Lower leg skin (tissue), 4 donors: ENCODE data around the gene AQP2. TPM values are rescaled to one million over a fixed set of nuclear protein-coding genes. Genes with fewer than 3 reads are reported as not detected.

Experiments
- DNase-seq, 2 donors: peaks; one replicate each; pipeline ENCODE4 v3.0.0-alpha.2; 2019; ENCODE audit warnings: low spot score in 2 of 2
- H3K4me3 ChIP-seq: fragments of 200-600 bp; sonication (generic); 2 replicates; pipeline ENCODE4 v1.5.1; 2017; ENCODE audit warnings: mild to moderate bottlenecking, low read depth; ENCODE audit not compliant: poor library complexity, severe bottlenecking
- POLR2A ChIP-seq, 2 donors: fragments of 450-650 bp; IDR thresholded peaks; one replicate each; pipeline ENCODE4 v1.6.1; 2016 to 2017; ENCODE audit warnings: antibody characterized with exemption in 2 of 2, mild to moderate bottlenecking in 1 of 2, moderate library complexity in 1 of 2
- WGBS, 2 donors: methylation state at CpG; one replicate each; pipeline ENCODE4 v1.1.5; 2018; 5-methylcytosine and 5-hydroxymethylcytosine counted together
- intact Hi-C: fragments of 100-400 bp; cut with DNase I; formaldehyde crosslinking; loops from one replicate; pipeline ENCODE4 v1.15.0; 2023; ENCODE audit warnings: low total_unique reads
- total RNA-seq, 4 donors: library from RNA; depleted of rRNA; stranded (reverse); fragments of >200 nt; gene quantifications; one replicate each; pipeline ENCODE4 v1.1.0, GENCODE V29; 2016
- TF ChIP-seq, protein P1 (sequence below), 3 donors: fragments of 450-650 bp; IDR thresholded peaks; one replicate each; pipeline ENCODE4 v1.5.1; 2016; ENCODE audit warnings: antibody characterized with exemption in 3 of 3, mild to moderate bottlenecking in 3 of 3, moderate library complexity in 2 of 3

The AQP2 gene
- total RNA-seq, 4 donors from 2014 or later, result 0.36 TPM; not detected in 3

DNA sequence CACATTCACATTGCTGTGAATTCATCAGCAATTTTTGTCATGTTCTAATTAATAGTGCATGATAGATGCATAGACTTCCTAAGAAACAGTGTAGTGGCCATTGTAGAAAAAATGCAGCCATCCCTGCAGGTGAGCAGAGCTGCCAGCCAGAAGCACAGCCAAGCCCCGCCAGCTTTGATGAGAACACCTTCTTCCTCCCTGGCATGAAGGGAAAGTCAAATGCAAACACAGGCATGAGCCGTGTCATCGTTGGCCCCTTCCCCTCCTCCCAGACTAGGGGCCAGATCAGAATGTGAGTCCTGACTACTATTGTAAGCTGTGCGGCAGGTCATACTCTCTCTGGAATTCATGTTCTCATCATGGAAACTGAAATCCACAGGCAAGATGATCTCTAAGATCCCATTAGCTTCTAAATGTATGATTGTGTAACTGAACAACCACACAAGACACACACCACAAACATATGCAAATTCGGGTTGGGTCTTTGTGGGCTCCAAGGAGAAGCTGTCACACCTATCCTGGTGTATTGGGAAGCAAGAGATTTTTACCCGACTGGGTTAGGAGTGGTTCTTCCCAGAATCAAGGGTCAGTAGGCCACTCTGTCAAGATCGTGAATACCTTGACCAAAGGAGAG lies 2.8 kb upstream of the AQP2 start:
- H3K4me3 ChIP-seq, result no peak overlapping the region
- 63 to 67% methylated on average over 7 of the region's 7 CpGs for WGBS, 2 donors

DNA sequence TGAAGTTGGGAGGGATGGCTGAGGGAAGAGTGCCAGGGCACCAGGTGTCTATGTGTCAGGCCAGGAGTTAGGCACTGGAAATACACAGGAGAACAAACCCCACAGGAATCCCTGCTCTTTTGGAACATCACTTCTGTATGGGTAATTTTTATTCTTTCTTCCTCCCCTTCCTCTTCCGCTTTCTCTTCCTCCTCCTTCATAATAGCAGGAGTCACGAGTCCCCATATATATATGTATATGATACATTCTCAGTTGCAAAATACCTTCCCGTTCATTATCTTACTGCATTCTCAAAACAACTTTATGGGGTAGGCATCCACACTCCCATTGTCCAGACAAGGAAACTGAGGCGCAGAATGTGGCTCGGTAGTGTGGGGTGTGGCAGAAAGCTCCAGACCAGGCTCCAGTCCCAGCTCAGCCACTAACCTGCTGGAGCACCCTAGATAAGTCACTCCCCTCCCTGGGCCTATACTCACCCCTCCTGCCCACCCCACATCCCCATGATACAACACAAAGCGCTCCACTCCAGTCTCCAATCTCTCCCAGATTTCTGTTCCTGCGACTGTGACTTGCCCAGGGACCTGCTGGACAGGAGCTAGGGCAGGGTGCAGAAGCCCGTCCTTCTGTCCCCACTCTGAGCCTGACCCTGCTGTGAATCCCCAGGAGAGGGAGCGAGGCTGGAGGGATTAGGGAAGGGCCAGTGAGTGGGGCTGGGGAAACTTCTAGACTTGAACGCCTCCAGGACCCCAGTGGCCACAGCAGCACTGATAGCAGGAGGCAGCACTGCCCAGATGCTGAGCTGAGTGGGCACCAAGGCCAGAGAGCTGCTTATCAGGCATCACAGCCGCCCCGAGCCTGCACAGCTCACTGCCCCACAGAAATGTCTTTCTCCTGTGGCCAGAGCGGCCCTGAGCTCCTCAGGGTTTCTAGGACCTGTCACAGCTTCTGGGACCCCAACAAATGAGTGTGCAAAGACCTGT lies 1.4 kb upstream of the AQP2 start:
- intact Hi-C loops, result no loop called here
- DNase-seq, result no peak
- TF ChIP-seq, protein P1, sequence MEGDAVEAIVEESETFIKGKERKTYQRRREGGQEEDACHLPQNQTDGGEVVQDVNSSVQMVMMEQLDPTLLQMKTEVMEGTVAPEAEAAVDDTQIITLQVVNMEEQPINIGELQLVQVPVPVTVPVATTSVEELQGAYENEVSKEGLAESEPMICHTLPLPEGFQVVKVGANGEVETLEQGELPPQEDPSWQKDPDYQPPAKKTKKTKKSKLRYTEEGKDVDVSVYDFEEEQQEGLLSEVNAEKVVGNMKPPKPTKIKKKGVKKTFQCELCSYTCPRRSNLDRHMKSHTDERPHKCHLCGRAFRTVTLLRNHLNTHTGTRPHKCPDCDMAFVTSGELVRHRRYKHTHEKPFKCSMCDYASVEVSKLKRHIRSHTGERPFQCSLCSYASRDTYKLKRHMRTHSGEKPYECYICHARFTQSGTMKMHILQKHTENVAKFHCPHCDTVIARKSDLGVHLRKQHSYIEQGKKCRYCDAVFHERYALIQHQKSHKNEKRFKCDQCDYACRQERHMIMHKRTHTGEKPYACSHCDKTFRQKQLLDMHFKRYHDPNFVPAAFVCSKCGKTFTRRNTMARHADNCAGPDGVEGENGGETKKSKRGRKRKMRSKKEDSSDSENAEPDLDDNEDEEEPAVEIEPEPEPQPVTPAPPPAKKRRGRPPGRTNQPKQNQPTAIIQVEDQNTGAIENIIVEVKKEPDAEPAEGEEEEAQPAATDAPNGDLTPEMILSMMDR (IDR thresholded peaks at IDR 0.05), result no peak
- TF ChIP-seq POLR2A (IDR thresholded peaks at IDR 0.05), result no peak
- H3K4me3 ChIP-seq, result no peak overlapping the region
- 83 to 93% methylated on average over 12 to 13 of the region's 13 CpGs for WGBS, 2 donors

More for the DNA sequence above, 2.8 kb upstream of the AQP2 start:
- intact Hi-C loops, result no loop called here
- DNase-seq, result no peak
- TF ChIP-seq, protein P1 (IDR thresholded peaks at IDR 0.05), result no peak
- TF ChIP-seq POLR2A (IDR thresholded peaks at IDR 0.05), result no peak

DNA sequence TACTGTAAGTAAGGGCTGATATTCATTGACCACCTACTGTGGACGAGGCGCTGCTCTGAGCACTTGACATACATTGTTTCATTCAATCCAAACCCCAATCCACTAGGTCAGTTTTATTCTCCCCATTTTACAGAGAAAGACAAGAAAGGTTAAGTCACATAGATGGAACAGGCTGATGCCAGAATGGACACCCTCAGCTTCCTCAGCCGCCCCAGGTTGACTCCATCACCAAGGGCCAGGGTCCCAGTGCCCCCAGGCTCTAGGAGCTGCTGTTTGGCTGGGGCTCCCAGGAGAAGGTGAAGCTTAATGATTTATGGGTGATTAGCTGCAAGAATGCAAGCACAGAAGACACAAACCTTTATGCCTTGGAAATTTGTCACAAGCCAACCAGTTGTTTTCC lies 671 bp upstream of the AQP2 start:
- 94% methylated on average over 3 of the region's 3 CpGs for WGBS, 2 donors
- no peak overlapping the region for H3K4me3 ChIP-seq
- no peak for TF ChIP-seq POLR2A (IDR thresholded peaks at IDR 0.05)
- TF ChIP-seq, protein P1 (IDR thresholded peaks at IDR 0.05), result no peak
- intact Hi-C loops, result no loop called here
- DNase-seq, result no peak

DNA sequence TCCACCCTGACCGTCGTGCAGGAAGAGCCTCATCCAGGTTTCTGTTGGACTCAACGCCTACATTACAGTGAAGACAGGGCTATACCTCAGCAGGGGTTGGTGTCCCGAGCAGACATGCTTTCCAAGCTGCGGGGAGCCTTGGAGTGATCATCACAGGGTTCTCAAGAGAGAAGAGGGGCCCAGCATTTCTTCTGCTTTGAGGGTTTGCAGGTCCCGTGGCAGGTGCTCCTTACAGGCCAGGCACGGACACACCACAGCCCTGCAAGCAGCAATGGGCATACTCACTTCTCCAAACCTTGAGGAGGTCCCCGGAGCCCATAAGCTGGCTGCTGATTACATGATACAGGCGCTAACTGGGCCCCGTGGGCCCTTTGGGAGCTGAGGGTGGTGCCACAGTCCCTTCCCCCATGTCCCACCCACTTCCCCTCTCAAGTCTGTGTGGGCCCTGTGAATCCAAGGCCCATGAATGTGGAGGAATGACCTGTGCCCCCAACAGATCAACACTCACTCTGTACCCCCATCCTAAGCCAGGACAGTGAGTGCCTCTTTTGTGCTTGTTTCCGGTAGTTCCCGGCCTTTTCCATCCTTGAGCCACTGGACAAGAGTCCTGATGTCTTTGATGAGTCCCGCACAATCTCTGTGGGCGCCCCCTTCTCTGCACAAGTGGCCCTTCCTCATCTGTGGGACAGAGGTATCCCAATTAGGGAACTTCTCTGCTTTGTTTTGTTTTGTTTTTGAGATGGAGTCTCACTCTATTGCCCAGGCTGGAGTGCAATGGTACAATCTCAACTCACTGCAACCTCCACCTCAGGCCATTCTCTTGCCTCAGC lies 1.1 kb downstream of the AQP2 start:
- DNase-seq, result no peak
- intact Hi-C loops, result no loop called here
- H3K4me3 ChIP-seq, result no peak overlapping the region
- WGBS, 2 donors, result 86 to 87% methylated on average over 14 of the region's 14 CpGs
- TF ChIP-seq POLR2A (IDR thresholded peaks at IDR 0.05), result no peak
- TF ChIP-seq, protein P1 (IDR thresholded peaks at IDR 0.05), result no peak

DNA sequence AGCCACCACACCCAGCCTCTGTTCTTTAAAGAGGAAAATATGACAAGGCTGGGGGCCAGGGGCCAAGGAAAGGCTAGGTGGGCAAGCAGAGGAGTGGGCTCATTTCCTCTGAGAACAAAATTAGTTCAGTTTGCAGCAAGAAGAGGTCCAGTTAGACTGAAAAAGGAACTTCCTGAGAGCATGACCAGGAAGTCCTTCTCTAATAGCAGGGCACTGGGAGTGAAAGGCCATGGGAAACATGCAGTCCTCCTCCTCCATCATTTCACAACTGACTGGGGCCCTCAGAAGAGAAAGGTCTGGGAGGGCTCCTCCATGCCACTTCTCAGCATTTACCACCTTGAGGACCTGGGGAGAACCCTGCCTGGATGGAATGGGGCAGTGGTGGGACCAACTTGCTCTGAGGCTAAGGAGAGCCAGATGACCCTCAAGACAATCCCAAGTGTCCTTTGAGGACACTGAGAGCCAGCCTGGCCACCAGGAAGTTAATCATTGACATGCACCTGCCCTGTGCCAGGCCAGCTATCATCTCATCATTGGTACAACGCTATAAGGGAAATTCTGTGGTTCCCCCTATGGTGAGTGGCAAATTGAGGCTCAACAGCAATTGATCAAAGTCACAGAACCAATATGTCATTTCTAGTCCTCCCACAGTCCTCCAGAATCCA lies 2.0 kb downstream of the AQP2 start:
- 88 to 92% methylated on average over 1 of the region's 1 CpG for WGBS, 2 donors
- intact Hi-C loops, result no loop called here
- no peak for DNase-seq
- TF ChIP-seq, protein P1 (IDR thresholded peaks at IDR 0.05), result no peak
- TF ChIP-seq POLR2A (IDR thresholded peaks at IDR 0.05), result no peak
- no peak overlapping the region for H3K4me3 ChIP-seq
